NCI-H1694 (cell line): ENCODE results near the gene FMNL3.
"Not testable (repeated sequence)": the region's sequence is repeated elsewhere in the genome, so short reads cannot be mapped to it uniquely, and the experiment has no call there.

Source experiments
- DNase-seq: peaks from one replicate; lab custom pipeline; 2025; lab: John Stamatoyannopoulos, UW

Gene FMNL3, protein sequence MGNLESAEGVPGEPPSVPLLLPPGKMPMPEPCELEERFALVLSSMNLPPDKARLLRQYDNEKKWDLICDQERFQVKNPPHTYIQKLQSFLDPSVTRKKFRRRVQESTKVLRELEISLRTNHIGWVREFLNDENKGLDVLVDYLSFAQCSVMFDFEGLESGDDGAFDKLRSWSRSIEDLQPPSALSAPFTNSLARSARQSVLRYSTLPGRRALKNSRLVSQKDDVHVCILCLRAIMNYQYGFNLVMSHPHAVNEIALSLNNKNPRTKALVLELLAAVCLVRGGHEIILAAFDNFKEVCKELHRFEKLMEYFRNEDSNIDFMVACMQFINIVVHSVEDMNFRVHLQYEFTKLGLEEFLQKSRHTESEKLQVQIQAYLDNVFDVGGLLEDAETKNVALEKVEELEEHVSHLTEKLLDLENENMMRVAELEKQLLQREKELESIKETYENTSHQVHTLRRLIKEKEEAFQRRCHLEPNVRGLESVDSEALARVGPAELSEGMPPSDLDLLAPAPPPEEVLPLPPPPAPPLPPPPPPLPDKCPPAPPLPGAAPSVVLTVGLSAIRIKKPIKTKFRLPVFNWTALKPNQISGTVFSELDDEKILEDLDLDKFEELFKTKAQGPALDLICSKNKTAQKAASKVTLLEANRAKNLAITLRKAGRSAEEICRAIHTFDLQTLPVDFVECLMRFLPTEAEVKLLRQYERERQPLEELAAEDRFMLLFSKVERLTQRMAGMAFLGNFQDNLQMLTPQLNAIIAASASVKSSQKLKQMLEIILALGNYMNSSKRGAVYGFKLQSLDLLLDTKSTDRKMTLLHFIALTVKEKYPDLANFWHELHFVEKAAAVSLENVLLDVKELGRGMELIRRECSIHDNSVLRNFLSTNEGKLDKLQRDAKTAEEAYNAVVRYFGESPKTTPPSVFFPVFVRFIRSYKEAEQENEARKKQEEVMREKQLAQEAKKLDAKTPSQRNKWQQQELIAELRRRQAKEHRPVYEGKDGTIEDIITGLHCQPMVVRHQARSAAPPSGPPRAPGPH

DNA sequence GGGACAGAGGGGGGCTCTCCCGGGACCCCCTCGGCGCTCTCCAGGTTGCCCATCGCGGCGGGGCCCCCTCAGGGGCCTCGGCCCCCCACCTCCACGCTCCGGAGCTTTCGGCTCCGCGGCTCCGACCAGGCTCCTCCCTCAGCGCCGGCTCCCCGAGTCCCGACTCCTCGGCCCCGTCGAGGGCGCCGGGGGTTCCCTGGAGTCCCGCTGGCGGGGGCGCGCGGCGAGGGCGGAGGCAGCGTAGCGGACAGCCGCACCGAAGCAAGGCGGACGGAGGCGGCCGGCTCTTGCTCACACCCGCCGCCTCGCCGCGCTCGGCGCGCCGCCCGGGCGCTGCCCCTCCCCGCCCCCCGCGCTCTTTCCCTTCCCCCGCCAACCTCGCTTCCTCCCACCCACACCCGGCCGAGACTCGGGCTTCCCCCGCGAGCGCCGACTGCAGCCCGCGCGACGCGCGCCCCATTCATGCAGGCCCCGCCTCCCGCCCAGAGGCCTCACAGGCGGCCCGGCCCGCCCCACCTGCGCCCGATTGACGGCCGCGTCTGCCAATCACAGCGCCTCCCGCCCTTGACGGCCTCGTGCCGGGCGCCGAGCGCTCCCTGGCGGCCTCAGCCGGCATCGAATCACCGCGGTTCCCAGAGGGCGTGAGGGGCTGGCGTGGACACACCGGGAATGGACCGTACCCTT, at the start of gene FMNL3:
FMNL3 (minus strand) TSS at position 278 of the 684 bp plus-strand sequence; CDS start at position 53, 225 bp downstream.
- DNase-seq = peak; percentile 57

DNA sequence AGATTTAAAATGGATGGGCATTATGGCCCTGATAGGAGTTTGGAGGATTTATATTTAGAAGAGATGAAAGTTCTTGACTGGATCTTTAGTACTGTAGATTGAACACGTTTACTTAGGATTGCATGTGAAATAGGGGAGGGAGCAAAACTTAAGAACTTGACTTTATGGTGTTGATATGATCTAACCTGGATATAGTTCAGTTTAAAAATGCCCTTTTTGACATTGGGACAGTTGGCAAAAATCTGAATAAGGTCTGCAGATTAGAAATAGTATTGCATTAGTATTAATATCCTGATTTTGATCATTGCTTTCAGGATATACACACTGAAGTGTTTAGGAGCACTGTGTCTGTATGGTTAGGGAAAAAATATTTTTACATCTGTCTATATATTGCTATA, 43.8 kb upstream of the FMNL3 start:
- DNase-seq = no peak

DNA sequence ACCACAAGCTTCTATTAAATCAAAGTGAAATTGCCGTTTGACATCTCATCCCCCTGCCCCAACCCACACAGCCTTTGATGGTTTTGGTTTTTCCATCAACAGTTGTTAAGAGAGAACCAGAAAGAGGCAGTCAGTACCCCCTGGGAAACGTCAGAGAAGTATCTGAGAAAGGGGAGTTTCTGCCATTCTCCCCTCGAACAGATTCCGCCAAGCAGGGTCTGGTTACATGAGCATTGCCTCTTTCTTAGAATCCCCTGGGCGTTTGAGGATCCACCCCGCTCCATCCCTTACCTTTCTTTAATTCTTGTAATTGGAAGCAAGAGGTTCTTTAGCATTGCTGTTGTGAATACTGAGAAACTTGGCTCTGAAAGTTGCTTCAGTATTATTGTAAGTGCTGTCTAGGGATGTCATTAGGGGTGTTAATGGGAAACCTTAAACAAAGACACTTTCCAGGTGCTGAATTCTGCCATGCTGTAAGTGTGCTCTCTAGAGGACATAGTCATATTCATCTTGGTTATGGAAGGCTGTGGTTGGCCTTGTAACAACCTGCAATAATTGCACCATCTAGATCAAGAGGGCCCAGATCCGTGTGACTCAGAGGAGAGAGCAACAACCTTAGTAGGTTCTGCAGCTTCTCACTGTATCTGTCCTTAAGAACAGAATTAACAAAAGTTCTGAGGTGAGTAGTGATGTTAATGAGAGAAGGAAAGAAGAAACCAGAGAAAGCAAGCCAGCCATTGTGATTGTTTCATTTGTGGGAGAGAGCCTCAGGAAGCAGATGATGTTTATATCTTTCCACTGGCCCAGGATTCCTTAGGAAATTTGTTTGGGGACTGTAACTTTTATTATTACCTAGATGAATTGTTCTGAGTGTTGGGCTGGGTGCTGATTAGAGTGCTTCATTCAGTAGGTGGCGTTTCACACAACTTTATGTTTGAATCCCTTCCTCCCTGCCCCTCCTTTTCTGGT, 43.1 kb upstream of the FMNL3 start:
- no peak for DNase-seq

- no peak for DNase-seq
These were observed 41.6 kb upstream of the FMNL3 start for GRCh38 chr12:49748800-49749199.

GRCh38 chr12:49748306-49748705, 41.1 kb upstream of the FMNL3 start:
- no peak for DNase-seq

- no peak for DNase-seq
These were observed 37.2 kb upstream of the FMNL3 start for GRCh38 chr12:49744363-49744885.

- no peak for DNase-seq
These were observed 34.8 kb upstream of the FMNL3 start for GRCh38 chr12:49741882-49742620.

DNA sequence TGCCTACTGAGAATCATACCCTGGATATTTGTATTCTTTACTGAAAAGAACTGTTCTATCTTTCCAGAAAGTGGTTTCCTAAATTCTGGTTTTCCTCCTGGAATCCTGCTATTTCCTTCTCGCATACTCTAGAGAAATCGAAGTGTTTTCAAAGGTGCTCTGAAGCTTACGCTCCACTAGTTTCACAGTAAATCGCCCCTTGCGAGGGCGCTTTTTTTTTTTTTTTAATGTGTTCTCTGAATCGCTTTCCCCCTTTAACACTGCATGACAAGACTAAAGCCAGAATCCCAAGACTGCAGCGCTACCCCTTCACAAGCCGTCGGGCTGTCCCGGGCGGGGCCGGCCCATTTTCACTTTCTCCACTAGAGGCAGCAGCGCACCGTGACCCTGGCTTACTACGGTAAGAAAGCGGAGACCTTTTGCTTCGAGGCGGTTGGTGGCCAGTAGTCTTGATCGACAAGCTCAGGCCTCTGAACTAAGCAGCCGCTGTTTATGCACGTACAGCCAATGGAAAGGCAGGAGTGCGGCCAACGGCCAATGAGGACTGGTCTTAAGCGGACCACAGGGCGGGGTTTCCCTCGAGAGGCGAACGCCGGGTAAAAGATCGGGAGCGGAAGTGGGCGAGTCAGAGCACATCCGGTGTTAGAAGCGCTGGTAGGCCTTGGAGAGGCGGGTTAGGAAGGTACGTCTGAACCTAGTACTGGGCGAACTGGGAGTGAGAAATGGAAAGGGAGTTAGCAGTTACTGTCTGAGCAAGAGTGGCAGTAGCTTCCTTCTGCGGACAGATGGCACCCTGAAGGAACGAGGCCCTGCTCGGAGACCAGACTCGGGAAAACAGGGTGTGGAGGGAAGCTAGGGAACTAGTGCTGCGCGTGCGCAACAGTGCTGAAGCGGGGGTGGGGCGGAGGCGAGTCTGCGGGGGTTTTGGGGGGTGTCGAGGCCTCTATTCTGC, 34.0 kb upstream of the FMNL3 start, which contains the start of gene TMBIM6:
TMBIM6 (plus strand) TSS at position 628 of the 952 bp plus-strand sequence. CDS start 10,937 bp downstream, outside the sequence.
- peak; percentile 99 for DNase-seq

GRCh38 chr12:49740277-49740676, 33.1 kb upstream of the FMNL3 start:
- DNase-seq = not testable (repeated sequence)

DNA sequence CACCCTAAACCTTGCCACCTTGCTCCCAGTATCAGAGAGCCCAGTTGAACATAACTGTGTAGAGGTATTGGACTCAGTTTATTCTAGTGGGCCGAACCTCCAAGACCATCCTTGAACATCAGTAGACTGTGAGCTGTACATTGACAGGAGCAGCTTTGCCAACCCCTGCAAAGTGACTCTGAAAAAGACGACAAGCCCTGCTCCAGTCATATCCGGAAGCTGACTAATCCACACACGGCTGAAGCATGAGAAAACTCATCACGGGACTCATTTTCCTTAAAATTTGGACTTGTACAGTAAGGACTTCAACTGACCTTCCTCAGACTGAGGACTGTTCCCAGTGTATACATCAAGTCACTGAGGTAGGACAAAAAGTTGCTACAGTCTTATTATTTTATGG, 31.5 kb upstream of the FMNL3 start:
- DNase-seq = not testable (repeated sequence)

- DNase-seq = not testable (repeated sequence)
These were observed 27.7 kb upstream of the FMNL3 start for GRCh38 chr12:49734900-49735299.

- no peak for DNase-seq
These were observed 26.2 kb upstream of the FMNL3 start for GRCh38 chr12:49733219-49734017.

DNA sequence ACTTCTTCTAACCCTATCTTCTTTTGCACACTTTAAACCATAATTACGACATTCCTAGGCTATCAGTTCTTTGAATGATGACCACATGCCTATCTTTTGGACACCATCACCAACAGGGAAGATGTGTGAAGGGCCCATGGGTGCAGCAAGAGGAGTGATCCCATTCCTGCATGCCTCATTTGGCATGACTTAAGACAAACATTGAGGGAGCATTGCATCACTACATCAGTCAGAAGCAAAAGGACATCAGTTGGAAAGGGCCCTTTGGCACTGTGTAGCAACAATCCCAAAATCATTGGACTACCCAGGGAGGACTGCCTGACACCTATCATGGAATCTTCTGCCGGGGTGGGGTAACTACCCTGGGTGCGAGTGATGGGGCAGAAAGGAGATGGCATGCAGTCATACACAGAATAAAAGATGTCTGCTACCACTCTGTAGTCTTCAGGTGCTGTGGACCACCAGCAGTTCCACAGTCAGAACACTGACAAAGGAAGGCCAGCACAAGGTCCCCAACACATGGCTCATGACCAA, 23.4 kb upstream of the FMNL3 start:
- no peak for DNase-seq

GRCh38 chr12:49730050-49730449, 22.8 kb upstream of the FMNL3 start:
- DNase-seq = no peak

DNA sequence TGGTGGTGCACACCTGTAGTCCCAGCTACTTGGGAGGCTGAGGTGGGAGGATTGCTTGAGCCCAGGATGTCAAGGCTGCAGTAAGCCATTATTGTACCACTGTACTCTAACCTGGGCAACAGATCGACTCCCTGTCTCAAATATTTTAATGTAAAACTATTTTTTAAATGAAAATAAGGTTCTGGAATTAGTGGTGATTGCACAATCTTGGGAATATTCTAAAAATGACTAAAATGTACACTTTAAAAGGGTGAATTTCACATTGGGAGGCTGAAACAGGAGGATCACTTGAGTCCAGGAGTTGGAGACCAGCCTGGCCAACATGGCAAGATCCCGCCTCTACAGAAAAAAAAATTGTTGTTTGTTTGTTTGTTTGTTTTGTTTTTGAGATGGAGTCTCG, 21.2 kb upstream of the FMNL3 start:
- DNase-seq = no peak

DNA sequence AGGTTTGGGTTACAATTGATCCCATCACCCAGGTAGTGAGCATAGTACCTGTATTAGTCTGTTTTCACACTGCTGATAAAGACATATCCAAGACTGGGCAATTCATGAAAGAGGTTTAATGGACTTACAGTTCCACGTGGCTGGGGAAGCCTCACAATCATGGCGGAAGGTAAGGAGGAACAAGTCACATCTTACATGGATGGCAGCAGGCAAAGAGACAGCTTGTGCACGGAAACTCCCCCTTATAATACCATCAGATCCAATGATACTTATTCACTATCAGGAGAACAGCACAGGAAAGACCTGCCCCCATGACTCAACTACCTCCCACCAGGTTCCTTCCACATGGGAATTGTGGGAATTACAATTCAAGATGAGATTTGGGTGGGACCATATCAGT, 14.2 kb upstream of the FMNL3 start:
- DNase-seq = not testable (repeated sequence)

GRCh38 chr12:49720214-49720613, 13.0 kb upstream of the FMNL3 start:
- DNase-seq = no peak
